NB4 (cell line): ENCODE data around the gene SHE.

Experiments
- DNase-seq: peaks from one replicate; pipeline ENCODE4 v3.0.0; 2010; ENCODE audit warnings: low read depth
- H3K4me3 ChIP-seq: one replicate; pipeline ENCODE4 v1.5.1; 2011; ENCODE audit warnings: mild to moderate bottlenecking, low read depth, low read length, moderate library complexity
- CTCF ChIP-seq: IDR thresholded peaks from one replicate; pipeline ENCODE4 v1.5.1; 2012; ENCODE audit warnings: low read depth, low read length
- MAX ChIP-seq: IDR thresholded peaks from 2 replicates; pipeline ENCODE4 v1.6.1; 2011; ENCODE audit warnings: low read depth, low read length
- MYC ChIP-seq: IDR thresholded peaks from 2 replicates; pipeline ENCODE4 v1.6.1; 2011; ENCODE audit warnings: low read depth, low read length
- POLR2A ChIP-seq: IDR thresholded peaks from 2 replicates; pipeline ENCODE4 v1.6.1; 2011; ENCODE audit warnings: mild to moderate bottlenecking; ENCODE audit not compliant: insufficient read length; ENCODE audit errors: extremely low read depth

The SHE gene

GRCh38 chr1:154434346-154435085 lies 67.7 kb downstream of the SHE start:
- TF ChIP-seq CTCF (no peak), MYC (no peak)
- DNase-seq: no peak
- no peak overlapping the region for H3K4me3 ChIP-seq

- no peak overlapping the region for H3K4me3 ChIP-seq
- DNase-seq: no peak
Observed at GRCh38 chr1:154433161-154433764, 68.9 kb downstream of the SHE start.

GRCh38 chr1:154431586-154432373 lies 70.4 kb downstream of the SHE start:
- DNase-seq: peak; percentile 52

More at GRCh38 chr1:154433161-154433764, 68.9 kb downstream of the SHE start:
- TF ChIP-seq MAX (no peak), POLR2A (no peak), MYC (no peak), CTCF (no peak)

GRCh38 chr1:154430903-154431302 lies 71.3 kb downstream of the SHE start:
- DNase-seq: no peak
- no peak overlapping the region for H3K4me3 ChIP-seq
- no peak for TF ChIP-seq MYC
- no peak for TF ChIP-seq MAX
- TF ChIP-seq CTCF: no peak

More at GRCh38 chr1:154431586-154432373, 70.4 kb downstream of the SHE start:
- no peak overlapping the region for H3K4me3 ChIP-seq
- TF ChIP-seq MYC: no peak
- peak; percentile 54; the same call in 1 of the 2 replicates for TF ChIP-seq MAX
- no peak for TF ChIP-seq POLR2A
- no peak for TF ChIP-seq CTCF

- TF ChIP-seq MAX (no peak), CTCF (no peak), MYC (no peak), POLR2A (no peak)
- no peak overlapping the region for H3K4me3 ChIP-seq
- no peak for DNase-seq
Observed at GRCh38 chr1:154429841-154430611, 72.2 kb downstream of the SHE start.
